SK-N-SH (cell line): Measurements from ENCODE around the gene ACAP3. TPM values are rescaled to one million over a fixed set of nuclear protein-coding genes. Genes with fewer than 3 reads are reported as not detected.

Experiments used
- CTCF ChIA-PET: fragments of 300-600, 350-600 bp; formaldehyde crosslinking; extraction: SDS; loops from one replicate; lab custom pipeline; 2021; lab: Yijun Ruan, JAX
- POLR2A ChIA-PET: fragments of 350-600 bp; sonication (Branson Sonifier 250); formaldehyde crosslinking; extraction: SDS; loops from one replicate; lab custom pipeline; 2020; ENCODE audit warnings: antibody characterized with exemption, inconsistent platforms; lab: Yijun Ruan, JAX
- DNase-seq: peaks from one replicate; pipeline ENCODE4 v3.0.0; 2012
- H2AFZ ChIP-seq: fragments of 200-600 bp; sonication (generic); 2 replicates; pipeline ENCODE4 v1.8.1; 2016; ENCODE audit warnings: antibody characterized with exemption, mild to moderate bottlenecking, low read depth
- H3F3A ChIP-seq: fragments of 200-600 bp; sonication (generic); replicated peaks from 2 replicates; pipeline ENCODE3; 2016; ENCODE audit warnings: antibody characterized with exemption, mild to moderate bottlenecking; ENCODE audit not compliant: insufficient read depth
- H3K27ac ChIP-seq, 2 experiments: fragments of 200-500 bp in 1 of 2; fragments of 200-600 bp in 1 of 2; sonication (Bioruptor generic) in 1 of 2; sonication (generic), shearing (Covaris generic) in 1 of 2; 2 replicates each; pipeline versions ENCODE4 v1.5.1 to v1.6.1; 2014 to 2016; ENCODE audit warnings: low read depth in 2 of 2, inconsistent platforms in 1 of 2, low read length in 1 of 2, mild to moderate bottlenecking in 1 of 2, mixed read lengths in 1 of 2
- H3K27me3 ChIP-seq: fragments of 200-600 bp; sonication (generic), shearing (Covaris generic); 2 replicates; pipeline ENCODE4 v1.6.1; 2016; ENCODE audit warnings: mixed run types; ENCODE audit not compliant: insufficient read depth
- H3K36me3 ChIP-seq, 2 experiments: fragments of 200-500 bp in 1 of 2; fragments of 200-600 bp in 1 of 2; sonication (Bioruptor generic) in 1 of 2; sonication (generic) in 1 of 2; replicated peaks in 1 of 2; 2 replicates each; pipeline versions ENCODE3 to v1.5.1; 2014 to 2016; ENCODE audit warnings: low read length in 1 of 2, mild to moderate bottlenecking in 1 of 2; ENCODE audit not compliant: insufficient read depth in 2 of 2, control insufficient read depth in 1 of 2
- H3K4me1 ChIP-seq, 2 experiments: fragments of 200-500 bp in 1 of 2; fragments of 200-600 bp in 1 of 2; sonication (Bioruptor generic) in 1 of 2; sonication (generic), shearing (Covaris generic) in 1 of 2; 2 replicates each; pipeline versions ENCODE4 v1.5.1 to v1.6.1; 2014 to 2016; ENCODE audit warnings: low read depth in 1 of 2, low read length in 1 of 2, mixed run types in 1 of 2; ENCODE audit not compliant: insufficient read depth in 2 of 2, control insufficient read depth in 1 of 2
- H3K4me2 ChIP-seq: fragments of 200-600 bp; sonication (generic), shearing (Covaris generic); 2 replicates; pipeline ENCODE4 v1.6.1; 2017; ENCODE audit warnings: mixed run types
- H3K4me3 ChIP-seq, 2 experiments: fragments of 200-500 bp in 1 of 2; fragments of 200-600 bp in 1 of 2; sonication (Bioruptor generic) in 1 of 2; sonication (generic), shearing (Covaris generic) in 1 of 2; 2 replicates each; pipeline versions ENCODE4 v1.5.1 to v1.8.1; 2014 to 2016; ENCODE audit warnings: low read depth in 2 of 2, inconsistent platforms in 1 of 2, low read length in 1 of 2, mild to moderate bottlenecking in 1 of 2, mixed read lengths in 1 of 2, moderate library complexity in 1 of 2
- H3K79me2 ChIP-seq: fragments of 200-600 bp; sonication (generic); 2 replicates; pipeline ENCODE4 v1.8.1; 2017; ENCODE audit warnings: mild to moderate bottlenecking; ENCODE audit not compliant: insufficient read depth
- H3K9ac ChIP-seq: fragments of 200-600 bp; sonication (generic); 2 replicates; pipeline ENCODE4 v1.6.1; 2017; ENCODE audit warnings: mixed run types
- H3K9me2 ChIP-seq: fragments of 200-600 bp; sonication (generic); 2 replicates; pipeline ENCODE4 v1.6.1; 2017; ENCODE audit warnings: mixed run types
- H3K9me3 ChIP-seq: fragments of 200-600 bp; sonication (generic); 2 replicates; pipeline ENCODE4 v1.6.1; 2017; ENCODE audit warnings: mixed run types, mild to moderate bottlenecking, moderate library complexity
- H4K20me1 ChIP-seq: fragments of 200-600 bp; sonication (generic); 2 replicates; pipeline ENCODE4 v1.6.1; 2017; ENCODE audit warnings: mild to moderate bottlenecking, mixed run types; ENCODE audit not compliant: insufficient read depth
- CHD2 ChIP-seq: fragments of 150-350 bp; IDR thresholded peaks from 2 replicates; pipeline ENCODE4 v1.6.1; 2018; ENCODE audit warnings: low read length; ENCODE audit not compliant: partially characterized antibody
- EZH2phosphoT487 ChIP-seq: fragments of 200-600 bp; sonication (generic); IDR thresholded peaks from 2 replicates; pipeline ENCODE4 v1.6.1; 2017; ENCODE audit warnings: low read depth, mixed run types, mild to moderate bottlenecking, antibody characterized with exemption, moderate library complexity, borderline replicate concordance
- GATA2 ChIP-seq: sonication (generic); formaldehyde crosslinking; IDR thresholded peaks from 2 replicates; pipeline ENCODE4 v1.5.0; 2020; ENCODE audit warnings: mild to moderate bottlenecking, missing genetic modification reagents
- MEF2A ChIP-seq: IDR thresholded peaks from 2 replicates; pipeline ENCODE4 v1.4.0; 2012; ENCODE audit warnings: low read depth, borderline replicate concordance
- NRF1 ChIP-seq: IDR thresholded peaks from 2 replicates; pipeline ENCODE4 v1.6.1; 2012; ENCODE audit warnings: low read depth, mild to moderate bottlenecking, low read length
- POLR2AphosphoS5 ChIP-seq: IDR thresholded peaks from 2 replicates; pipeline ENCODE4 v1.6.1; 2012; ENCODE audit warnings: low read depth, low read length
- RAD21 ChIP-seq: IDR thresholded peaks from 2 replicates; pipeline ENCODE4 v1.6.1; 2012; ENCODE audit warnings: mild to moderate bottlenecking, low read length
- RFX5 ChIP-seq: IDR thresholded peaks from 2 replicates; pipeline ENCODE4 v1.6.1; 2012; ENCODE audit warnings: mild to moderate bottlenecking, improper control_type of control experiment, low read length
- RXRA ChIP-seq: IDR thresholded peaks from 2 replicates; pipeline ENCODE4 v1.4.0; 2012; ENCODE audit warnings: low read depth, mild to moderate bottlenecking, borderline replicate concordance
- TCF12 ChIP-seq: IDR thresholded peaks from 2 replicates; pipeline ENCODE4 v1.4.0; 2012
- TEAD4 ChIP-seq: IDR thresholded peaks from 2 replicates; pipeline ENCODE4 v1.4.0; 2012; ENCODE audit warnings: mild to moderate bottlenecking, borderline replicate concordance; ENCODE audit not compliant: insufficient read depth
- YY1 ChIP-seq: IDR thresholded peaks from 2 replicates; pipeline ENCODE4 v1.4.0; 2012; ENCODE audit warnings: low read depth, mild to moderate bottlenecking
- WGBS: methylation state at CpG from one replicate; pipeline ENCODE4 v1.1.6; 2017; ENCODE audit warnings: low lambda C conversion rate; 5-methylcytosine and 5-hydroxymethylcytosine counted together
- polyA plus RNA-seq, 3 experiments: library from polyadenylated mRNA; depleted of rRNA; stranded (reverse); fragments of >200 nt; gene quantifications; 2 replicates each; pipeline ENCODE4 v1.2.3, GENCODE V29; 2012
- TF ChIP-seq, protein P1 (sequence below): fragments of 200-600 bp; sonication (generic); IDR thresholded peaks from 2 replicates; pipeline ENCODE4 v1.6.1; 2017; ENCODE audit warnings: antibody characterized with exemption, mild to moderate bottlenecking, moderate library complexity
- TF ChIP-seq, protein P2 (sequence below): IDR thresholded peaks from 2 replicates; pipeline ENCODE4 v1.4.0; 2012; ENCODE audit warnings: low read depth

ACAP3 gene
- polyA plus RNA-seq, 1 of the 3 experiments (the other 2 are of a cell fraction): 51.7 TPM

GRCh38 chr1:1296070-1297061, 11.4 kb downstream of the ACAP3 start:
- no peak overlapping the region for H3K9ac ChIP-seq
- peaks cover 0 to 21% of the 10 kb centered on the region in 2 experiments for H3K36me3 ChIP-seq
- no peak overlapping the region for H2AFZ ChIP-seq
- no peak overlapping the region for H3K4me2 ChIP-seq
- H3K27ac ChIP-seq: no peak overlapping the region
- ChIA-PET POLR2A (interaction anchor here (0.6 kb wide), 1 partner anchor 31 kb away, joined by 3 read pairs; no protein-coding TSS in a partner anchor), CTCF (interaction anchor here (7.3 kb wide), 1 partner anchor 176 kb away, joined by 131 read pairs; no protein-coding TSS in a partner anchor)
- no peaks in the 10 kb centered on the region for H3K79me2 ChIP-seq
- DNase-seq: no peak
- H3K27me3 ChIP-seq: no peaks in the 10 kb centered on the region
- H3K4me1 ChIP-seq: peaks cover 0 to 8% of the 10 kb centered on the region in 2 experiments; a peak in 1 of 4 replicates
- no peaks in the 10 kb centered on the region for H3K9me3 ChIP-seq
- H3K4me3 ChIP-seq: no peak overlapping the region
- WGBS: 95% methylated on average over 41 of the region's 62 CpGs
- peaks cover 4% of the 10 kb centered on the region; the same call in 1 of the 2 replicates for H4K20me1 ChIP-seq
- H3K9me2 ChIP-seq: no peaks in the 10 kb centered on the region
- TF ChIP-seq TEAD4: no peak
- no peaks in the 10 kb centered on the region for H3F3A ChIP-seq

DNA sequence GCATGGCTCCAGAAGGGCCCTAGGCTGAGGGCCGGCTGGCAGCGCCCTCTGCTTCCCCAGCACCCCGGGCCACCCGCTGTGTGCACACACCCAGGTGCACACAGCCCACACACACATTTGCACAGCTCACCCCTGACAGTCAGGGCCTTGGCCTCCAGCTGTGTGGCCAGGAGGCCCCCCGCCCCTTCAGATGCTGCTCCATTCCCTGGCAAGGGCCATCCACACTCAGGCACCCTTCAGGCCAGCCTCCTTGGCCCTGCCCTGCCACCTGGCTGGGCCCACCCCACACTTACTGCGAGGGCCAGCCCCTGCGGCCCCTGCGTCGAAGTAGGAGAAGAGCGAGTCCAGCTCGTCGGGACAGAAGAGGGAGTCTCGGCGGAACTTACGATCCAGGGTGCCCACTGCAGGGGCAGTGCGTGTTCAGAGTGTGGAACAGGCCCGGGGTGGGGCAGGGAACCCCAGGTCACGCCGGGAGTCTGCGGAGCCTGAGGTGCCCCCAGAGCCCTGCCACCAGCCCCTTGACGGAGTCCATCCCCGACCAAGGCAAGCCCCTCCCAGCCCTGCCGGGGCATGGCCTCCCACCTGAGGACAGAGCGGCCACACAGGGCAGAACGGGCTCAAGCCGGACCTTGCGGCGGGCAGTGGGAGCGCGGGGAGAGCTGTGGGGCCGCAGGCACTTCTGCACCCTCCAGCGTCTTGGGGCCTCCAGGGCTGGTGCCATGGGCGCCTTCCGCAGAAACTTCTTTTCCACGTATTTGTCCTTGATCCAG, 12.4 kb downstream of the ACAP3 start:
- no peaks in the 10 kb centered on the region for H3K79me2 ChIP-seq
- H3K4me1 ChIP-seq: peaks cover 0 to 9% of the 10 kb centered on the region in 2 experiments; a peak in 1 of 4 replicates
- no peak for TF ChIP-seq MEF2A
- TF ChIP-seq TCF12: no peak
- no peak for TF ChIP-seq RXRA
- H3K36me3 ChIP-seq: peaks cover 0 to 21% of the 10 kb centered on the region in 2 experiments
- H2AFZ ChIP-seq: no peak overlapping the region
- H4K20me1 ChIP-seq: peaks cover 3% of the 10 kb centered on the region; the same call in 1 of the 2 replicates
- CTCF ChIA-PET: interaction anchor here (0.9 to 7.3 kb wide), 5 partner anchors 8 to 263 kb away, joined by 3 to 131 read pairs (median 4); no protein-coding TSS in a partner anchor
- no peaks in the 10 kb centered on the region for H3K27me3 ChIP-seq
- H3K9ac ChIP-seq: no peak overlapping the region
- no peaks in the 10 kb centered on the region for H3K9me3 ChIP-seq
- no peaks in the 10 kb centered on the region for H3F3A ChIP-seq
- DNase-seq: no peak
- H3K27ac ChIP-seq: no peak overlapping the region
- 96% methylated on average over 19 of the region's 35 CpGs for WGBS
- no peaks in the 10 kb centered on the region for H3K9me2 ChIP-seq
- POLR2A ChIA-PET: interaction anchor here (0.6 kb wide), 1 partner anchor 30 kb away, joined by 3 read pairs; no protein-coding TSS in a partner anchor
- no peak overlapping the region for H3K4me3 ChIP-seq
- H3K4me2 ChIP-seq: no peak overlapping the region

- H3K4me2 ChIP-seq: no peak overlapping the region
- H3K9ac ChIP-seq: no peak overlapping the region
- no peak for DNase-seq
- H3K27me3 ChIP-seq: no peaks in the 10 kb centered on the region
- CTCF ChIA-PET: interaction anchor here (0.9 to 7.3 kb wide), 5 partner anchors 8 to 262 kb away, joined by 3 to 131 read pairs (median 4); no protein-coding TSS in a partner anchor
- H3F3A ChIP-seq: no peaks in the 10 kb centered on the region
- H3K4me1 ChIP-seq: peaks cover 0 to 9% of the 10 kb centered on the region in 2 experiments; a peak in 1 of 4 replicates
- H3K9me3 ChIP-seq: no peaks in the 10 kb centered on the region
- H3K79me2 ChIP-seq: no peaks in the 10 kb centered on the region
- H3K9me2 ChIP-seq: no peaks in the 10 kb centered on the region
- no peak overlapping the region for H3K27ac ChIP-seq
- H4K20me1 ChIP-seq: no peaks in the 10 kb centered on the region
- no peak overlapping the region for H2AFZ ChIP-seq
- H3K4me3 ChIP-seq: no peak overlapping the region
- H3K36me3 ChIP-seq: peaks cover 0 to 18% of the 10 kb centered on the region in 2 experiments
- 94% methylated on average over 42 of the region's 58 CpGs for WGBS
- POLR2A ChIA-PET: no interaction called here
- TF ChIP-seq RFX5: no peak
- TF ChIP-seq GATA2 (CRISPR knock-in tag): no peak
- TF ChIP-seq NRF1: no peak
- TF ChIP-seq, protein P1, sequence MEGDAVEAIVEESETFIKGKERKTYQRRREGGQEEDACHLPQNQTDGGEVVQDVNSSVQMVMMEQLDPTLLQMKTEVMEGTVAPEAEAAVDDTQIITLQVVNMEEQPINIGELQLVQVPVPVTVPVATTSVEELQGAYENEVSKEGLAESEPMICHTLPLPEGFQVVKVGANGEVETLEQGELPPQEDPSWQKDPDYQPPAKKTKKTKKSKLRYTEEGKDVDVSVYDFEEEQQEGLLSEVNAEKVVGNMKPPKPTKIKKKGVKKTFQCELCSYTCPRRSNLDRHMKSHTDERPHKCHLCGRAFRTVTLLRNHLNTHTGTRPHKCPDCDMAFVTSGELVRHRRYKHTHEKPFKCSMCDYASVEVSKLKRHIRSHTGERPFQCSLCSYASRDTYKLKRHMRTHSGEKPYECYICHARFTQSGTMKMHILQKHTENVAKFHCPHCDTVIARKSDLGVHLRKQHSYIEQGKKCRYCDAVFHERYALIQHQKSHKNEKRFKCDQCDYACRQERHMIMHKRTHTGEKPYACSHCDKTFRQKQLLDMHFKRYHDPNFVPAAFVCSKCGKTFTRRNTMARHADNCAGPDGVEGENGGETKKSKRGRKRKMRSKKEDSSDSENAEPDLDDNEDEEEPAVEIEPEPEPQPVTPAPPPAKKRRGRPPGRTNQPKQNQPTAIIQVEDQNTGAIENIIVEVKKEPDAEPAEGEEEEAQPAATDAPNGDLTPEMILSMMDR: no peak
- no peak for TF ChIP-seq POLR2AphosphoS5
- no peak for TF ChIP-seq EZH2phosphoT487
- TF ChIP-seq YY1: no peak
- TF ChIP-seq CHD2: no peak
- TF ChIP-seq, protein P2, sequence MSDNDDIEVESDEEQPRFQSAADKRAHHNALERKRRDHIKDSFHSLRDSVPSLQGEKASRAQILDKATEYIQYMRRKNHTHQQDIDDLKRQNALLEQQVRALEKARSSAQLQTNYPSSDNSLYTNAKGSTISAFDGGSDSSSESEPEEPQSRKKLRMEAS: no peak
- no peak for TF ChIP-seq RAD21
Observed at GRCh38 chr1:1294250-1294890, 13.4 kb downstream of the ACAP3 start.
